H1 (cell line): Measurements from ENCODE around the gene MEIS3. TPM values are rescaled to one million over a fixed set of nuclear protein-coding genes. Genes with fewer than 3 reads are reported as not detected.

ENCODE experiments used
- KDM4A ChIP-seq: IDR thresholded peaks from one replicate; pipeline ENCODE4 v1.7.1; 2012; ENCODE audit warnings: low read depth, mild to moderate bottlenecking, moderate library complexity, low read length, inconsistent platforms; ENCODE audit not compliant: severe bottlenecking
- MAFK ChIP-seq: IDR thresholded peaks from 2 replicates; pipeline ENCODE4 v1.6.1; 2012; ENCODE audit warnings: low read depth, mild to moderate bottlenecking, improper control_type of control experiment, low read length
- NANOG ChIP-seq: IDR thresholded peaks from 2 replicates; pipeline ENCODE4 v1.6.1; 2011; ENCODE audit warnings: low read length, low read depth, mild to moderate bottlenecking, inconsistent platforms; ENCODE audit not compliant: insufficient read depth, poor library complexity, severe bottlenecking
- TAF1 ChIP-seq: IDR thresholded peaks from 2 replicates; pipeline ENCODE4 v1.6.1; 2011; ENCODE audit warnings: mild to moderate bottlenecking, low read depth, low read length
- polyA plus RNA-seq, 7 experiments: library from polyadenylated mRNA; depleted of rRNA in 3 of 7; stranded (reverse) in 5 of 7; unstranded in 2 of 7; fragments of >200 nt in 5 of 7; fragments of 200-250 nt in 2 of 7; gene quantifications; 1 replicate in 5 of 7; 2 replicates in 1 of 7; 4 replicates in 1 of 7; pipeline versions ENCODE4 v1.2.1 to v1.2.3, GENCODE V29; 2011 to 2013; ENCODE audit warnings: missing spikeins in 2 of 7, mixed read lengths in 2 of 7
- total RNA-seq: library from RNA; stranded (reverse); fragmentation: NEBNext Ultra II Directional; extraction: Animal tissue kit (Norgen Biotek cat#: 25700); gene quantifications from 2 replicates; pipeline ENCODE4 v1.2.1, GENCODE V29; 2021
- TF ChIP-seq, protein P1 (sequence below): IDR thresholded peaks from 2 replicates; pipeline ENCODE4 v1.6.1; 2011; ENCODE audit warnings: low read length, improper control_type of control experiment
- TF ChIP-seq, protein P2 (sequence below): fragments of 300-600 bp; sonication (generic); IDR thresholded peaks from 2 replicates; pipeline ENCODE4 v1.7.1; 2012; ENCODE audit warnings: low read length, moderate library complexity, mild to moderate bottlenecking, inconsistent platforms; ENCODE audit not compliant: insufficient replicate concordance

The MEIS3 gene
- total and polyA plus RNA-seq, 2 of the 8 experiments (the other 6 are each of a cell fraction or from before 2014, with no cell fraction given) = 24.5 to 28.2 TPM

DNA sequence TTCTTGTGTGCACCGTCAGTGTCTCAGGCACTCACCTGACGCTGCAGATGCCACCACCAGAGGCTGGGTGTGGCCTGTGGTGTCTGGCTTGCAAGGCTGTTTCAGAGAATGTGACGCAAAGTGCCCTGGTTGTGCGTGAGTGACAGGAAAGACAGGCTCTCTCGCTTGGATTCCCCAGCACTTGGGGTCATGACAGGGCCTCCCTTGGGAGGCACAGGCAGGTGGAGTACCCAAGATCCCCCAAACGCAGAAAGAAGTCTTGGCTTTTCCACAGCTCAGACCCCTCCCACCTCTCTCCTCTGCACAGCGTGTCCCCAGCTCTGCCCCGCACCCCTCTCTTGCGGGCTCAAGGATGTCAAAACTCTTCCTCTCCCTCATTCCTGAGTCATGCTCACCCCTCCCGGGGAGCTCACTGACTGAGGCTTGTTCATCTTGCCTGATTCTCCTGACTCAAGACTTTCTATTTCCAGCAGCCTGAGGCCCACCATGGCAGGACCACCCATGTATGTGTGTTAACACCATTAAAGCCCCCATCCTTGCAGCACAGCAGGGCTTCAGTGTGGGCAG lies 49.2 kb downstream of the MEIS3 start (continued):
- TF ChIP-seq KDM4A (no peak), NANOG (no peak), TAF1 (no peak), MAFK (no peak)
- TF ChIP-seq, protein P1, sequence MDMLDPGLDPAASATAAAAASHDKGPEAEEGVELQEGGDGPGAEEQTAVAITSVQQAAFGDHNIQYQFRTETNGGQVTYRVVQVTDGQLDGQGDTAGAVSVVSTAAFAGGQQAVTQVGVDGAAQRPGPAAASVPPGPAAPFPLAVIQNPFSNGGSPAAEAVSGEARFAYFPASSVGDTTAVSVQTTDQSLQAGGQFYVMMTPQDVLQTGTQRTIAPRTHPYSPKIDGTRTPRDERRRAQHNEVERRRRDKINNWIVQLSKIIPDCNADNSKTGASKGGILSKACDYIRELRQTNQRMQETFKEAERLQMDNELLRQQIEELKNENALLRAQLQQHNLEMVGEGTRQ = no peak
- TF ChIP-seq, protein P2, sequence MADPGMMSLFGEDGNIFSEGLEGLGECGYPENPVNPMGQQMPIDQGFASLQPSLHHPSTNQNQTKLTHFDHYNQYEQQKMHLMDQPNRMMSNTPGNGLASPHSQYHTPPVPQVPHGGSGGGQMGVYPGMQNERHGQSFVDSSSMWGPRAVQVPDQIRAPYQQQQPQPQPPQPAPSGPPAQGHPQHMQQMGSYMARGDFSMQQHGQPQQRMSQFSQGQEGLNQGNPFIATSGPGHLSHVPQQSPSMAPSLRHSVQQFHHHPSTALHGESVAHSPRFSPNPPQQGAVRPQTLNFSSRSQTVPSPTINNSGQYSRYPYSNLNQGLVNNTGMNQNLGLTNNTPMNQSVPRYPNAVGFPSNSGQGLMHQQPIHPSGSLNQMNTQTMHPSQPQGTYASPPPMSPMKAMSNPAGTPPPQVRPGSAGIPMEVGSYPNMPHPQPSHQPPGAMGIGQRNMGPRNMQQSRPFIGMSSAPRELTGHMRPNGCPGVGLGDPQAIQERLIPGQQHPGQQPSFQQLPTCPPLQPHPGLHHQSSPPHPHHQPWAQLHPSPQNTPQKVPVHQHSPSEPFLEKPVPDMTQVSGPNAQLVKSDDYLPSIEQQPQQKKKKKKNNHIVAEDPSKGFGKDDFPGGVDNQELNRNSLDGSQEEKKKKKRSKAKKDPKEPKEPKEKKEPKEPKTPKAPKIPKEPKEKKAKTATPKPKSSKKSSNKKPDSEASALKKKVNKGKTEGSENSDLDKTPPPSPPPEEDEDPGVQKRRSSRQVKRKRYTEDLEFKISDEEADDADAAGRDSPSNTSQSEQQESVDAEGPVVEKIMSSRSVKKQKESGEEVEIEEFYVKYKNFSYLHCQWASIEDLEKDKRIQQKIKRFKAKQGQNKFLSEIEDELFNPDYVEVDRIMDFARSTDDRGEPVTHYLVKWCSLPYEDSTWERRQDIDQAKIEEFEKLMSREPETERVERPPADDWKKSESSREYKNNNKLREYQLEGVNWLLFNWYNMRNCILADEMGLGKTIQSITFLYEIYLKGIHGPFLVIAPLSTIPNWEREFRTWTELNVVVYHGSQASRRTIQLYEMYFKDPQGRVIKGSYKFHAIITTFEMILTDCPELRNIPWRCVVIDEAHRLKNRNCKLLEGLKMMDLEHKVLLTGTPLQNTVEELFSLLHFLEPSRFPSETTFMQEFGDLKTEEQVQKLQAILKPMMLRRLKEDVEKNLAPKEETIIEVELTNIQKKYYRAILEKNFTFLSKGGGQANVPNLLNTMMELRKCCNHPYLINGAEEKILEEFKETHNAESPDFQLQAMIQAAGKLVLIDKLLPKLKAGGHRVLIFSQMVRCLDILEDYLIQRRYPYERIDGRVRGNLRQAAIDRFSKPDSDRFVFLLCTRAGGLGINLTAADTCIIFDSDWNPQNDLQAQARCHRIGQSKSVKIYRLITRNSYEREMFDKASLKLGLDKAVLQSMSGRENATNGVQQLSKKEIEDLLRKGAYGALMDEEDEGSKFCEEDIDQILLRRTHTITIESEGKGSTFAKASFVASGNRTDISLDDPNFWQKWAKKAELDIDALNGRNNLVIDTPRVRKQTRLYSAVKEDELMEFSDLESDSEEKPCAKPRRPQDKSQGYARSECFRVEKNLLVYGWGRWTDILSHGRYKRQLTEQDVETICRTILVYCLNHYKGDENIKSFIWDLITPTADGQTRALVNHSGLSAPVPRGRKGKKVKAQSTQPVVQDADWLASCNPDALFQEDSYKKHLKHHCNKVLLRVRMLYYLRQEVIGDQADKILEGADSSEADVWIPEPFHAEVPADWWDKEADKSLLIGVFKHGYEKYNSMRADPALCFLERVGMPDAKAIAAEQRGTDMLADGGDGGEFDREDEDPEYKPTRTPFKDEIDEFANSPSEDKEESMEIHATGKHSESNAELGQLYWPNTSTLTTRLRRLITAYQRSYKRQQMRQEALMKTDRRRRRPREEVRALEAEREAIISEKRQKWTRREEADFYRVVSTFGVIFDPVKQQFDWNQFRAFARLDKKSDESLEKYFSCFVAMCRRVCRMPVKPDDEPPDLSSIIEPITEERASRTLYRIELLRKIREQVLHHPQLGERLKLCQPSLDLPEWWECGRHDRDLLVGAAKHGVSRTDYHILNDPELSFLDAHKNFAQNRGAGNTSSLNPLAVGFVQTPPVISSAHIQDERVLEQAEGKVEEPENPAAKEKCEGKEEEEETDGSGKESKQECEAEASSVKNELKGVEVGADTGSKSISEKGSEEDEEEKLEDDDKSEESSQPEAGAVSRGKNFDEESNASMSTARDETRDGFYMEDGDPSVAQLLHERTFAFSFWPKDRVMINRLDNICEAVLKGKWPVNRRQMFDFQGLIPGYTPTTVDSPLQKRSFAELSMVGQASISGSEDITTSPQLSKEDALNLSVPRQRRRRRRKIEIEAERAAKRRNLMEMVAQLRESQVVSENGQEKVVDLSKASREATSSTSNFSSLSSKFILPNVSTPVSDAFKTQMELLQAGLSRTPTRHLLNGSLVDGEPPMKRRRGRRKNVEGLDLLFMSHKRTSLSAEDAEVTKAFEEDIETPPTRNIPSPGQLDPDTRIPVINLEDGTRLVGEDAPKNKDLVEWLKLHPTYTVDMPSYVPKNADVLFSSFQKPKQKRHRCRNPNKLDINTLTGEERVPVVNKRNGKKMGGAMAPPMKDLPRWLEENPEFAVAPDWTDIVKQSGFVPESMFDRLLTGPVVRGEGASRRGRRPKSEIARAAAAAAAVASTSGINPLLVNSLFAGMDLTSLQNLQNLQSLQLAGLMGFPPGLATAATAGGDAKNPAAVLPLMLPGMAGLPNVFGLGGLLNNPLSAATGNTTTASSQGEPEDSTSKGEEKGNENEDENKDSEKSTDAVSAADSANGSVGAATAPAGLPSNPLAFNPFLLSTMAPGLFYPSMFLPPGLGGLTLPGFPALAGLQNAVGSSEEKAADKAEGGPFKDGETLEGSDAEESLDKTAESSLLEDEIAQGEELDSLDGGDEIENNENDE = no peak
